ENCODE measurements around the gene TSPAN3.

DNA sequence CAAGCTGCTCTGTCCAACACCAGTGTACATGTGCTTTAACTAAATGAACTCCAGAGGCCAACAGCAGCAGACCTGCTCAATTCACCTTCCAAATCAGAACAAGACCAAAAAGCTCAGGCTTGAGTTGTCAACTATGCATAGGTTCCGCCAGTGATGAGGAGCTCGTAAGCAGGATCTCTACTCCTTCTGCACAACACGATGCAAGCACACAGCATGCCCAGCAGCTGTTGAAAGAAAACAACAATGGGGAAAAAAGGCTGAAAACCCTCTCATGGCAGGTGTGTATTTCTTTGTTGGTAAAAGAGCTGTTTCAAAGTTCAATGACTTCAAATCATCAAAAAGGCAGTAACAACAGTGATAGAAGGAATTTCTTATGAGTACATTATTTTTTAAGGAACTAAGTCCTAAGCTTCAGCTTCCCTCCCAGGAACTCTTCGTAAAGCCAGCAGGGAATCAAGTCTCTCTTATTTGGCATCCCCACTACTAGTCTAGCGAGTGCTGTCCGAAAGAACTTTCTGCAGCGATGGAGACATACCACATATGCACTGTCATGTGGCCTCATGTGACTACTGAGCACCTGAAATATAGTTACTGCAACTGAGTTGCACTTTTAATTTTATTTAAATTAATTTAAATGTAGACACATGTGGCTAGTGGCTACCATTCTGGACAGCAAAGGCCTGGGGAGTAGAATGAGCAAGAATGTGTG lies 24.1 kb downstream of the TSPAN3 start:
- no peak for TF ChIP-seq EZH2phosphoT487 (IDR thresholded peaks at IDR 0.05; ENCODE audit: borderline replicate concordance, low read length)
- TF ChIP-seq, protein P1, sequence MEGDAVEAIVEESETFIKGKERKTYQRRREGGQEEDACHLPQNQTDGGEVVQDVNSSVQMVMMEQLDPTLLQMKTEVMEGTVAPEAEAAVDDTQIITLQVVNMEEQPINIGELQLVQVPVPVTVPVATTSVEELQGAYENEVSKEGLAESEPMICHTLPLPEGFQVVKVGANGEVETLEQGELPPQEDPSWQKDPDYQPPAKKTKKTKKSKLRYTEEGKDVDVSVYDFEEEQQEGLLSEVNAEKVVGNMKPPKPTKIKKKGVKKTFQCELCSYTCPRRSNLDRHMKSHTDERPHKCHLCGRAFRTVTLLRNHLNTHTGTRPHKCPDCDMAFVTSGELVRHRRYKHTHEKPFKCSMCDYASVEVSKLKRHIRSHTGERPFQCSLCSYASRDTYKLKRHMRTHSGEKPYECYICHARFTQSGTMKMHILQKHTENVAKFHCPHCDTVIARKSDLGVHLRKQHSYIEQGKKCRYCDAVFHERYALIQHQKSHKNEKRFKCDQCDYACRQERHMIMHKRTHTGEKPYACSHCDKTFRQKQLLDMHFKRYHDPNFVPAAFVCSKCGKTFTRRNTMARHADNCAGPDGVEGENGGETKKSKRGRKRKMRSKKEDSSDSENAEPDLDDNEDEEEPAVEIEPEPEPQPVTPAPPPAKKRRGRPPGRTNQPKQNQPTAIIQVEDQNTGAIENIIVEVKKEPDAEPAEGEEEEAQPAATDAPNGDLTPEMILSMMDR (IDR thresholded peaks at IDR 0.05; ENCODE audit: low read depth, low read length, poor library complexity, severe bottlenecking), result no peak

All from DOHH2 (cell line).